Lung microvascular endothelial cell (primary cell): Measurements from ENCODE around the gene LINC00305. TPM values are rescaled to one million over a fixed set of nuclear protein-coding genes. Genes with fewer than 3 reads are reported as not detected.

ENCODE experiments used
- DNase-seq, 2 donors: peaks; one replicate each; pipeline versions ENCODE4 v3.0.0 to v3.0.0-alpha.2; 2010; ENCODE audit warnings: low read depth in 2 of 2
- total RNA-seq: library from RNA; depleted of rRNA; stranded (reverse); fragments of >200 nt; gene quantifications from 2 replicates; pipeline ENCODE4 v1.2.1, GENCODE V29; 2014

The LINC00305 gene
- total RNA-seq, 1 donor from 2014 or later, result 0.20 TPM

DNA sequence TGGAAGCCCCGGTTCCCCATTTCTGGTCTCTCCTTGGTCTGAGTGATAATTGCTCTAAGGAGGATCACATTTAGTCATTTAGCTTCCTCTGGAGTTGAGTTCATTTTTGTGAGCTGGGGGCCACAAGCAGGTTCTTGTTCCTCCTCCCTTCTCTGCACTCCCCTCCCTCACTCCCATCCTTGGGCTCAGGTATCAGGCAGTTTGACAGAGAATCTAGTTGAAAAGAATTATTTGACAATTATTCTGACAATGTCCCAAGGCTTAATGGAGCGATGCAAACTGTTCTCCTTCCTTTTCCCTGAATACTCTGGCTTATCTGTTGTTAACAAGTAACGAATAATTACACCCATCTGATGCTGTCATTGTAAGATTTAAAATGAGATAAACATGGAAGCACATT is 117.5 kb downstream of the LINC00305 start:
- DNase-seq, result no peak

Other genes with a start within 250 kb of the LINC00305 start
- not detected in 2 replicates for gene SERPINB10, start 241.1 kb downstream of the LINC00305 start, total RNA-seq
- gene HMSD, start 199.8 kb downstream of the LINC00305 start, total RNA-seq, result not detected in 2 replicates
- gene SERPINB8, start 179.0 kb downstream of the LINC00305 start, total RNA-seq, result 2.2 and 8.5 TPM in 2 replicates